Measurements from ENCODE around the gene ZNF665.
A peak's percentile ranks its signal among the peaks of the same experiment; 100 is the strongest.
"Not testable (repeated sequence)": the region's sequence is repeated elsewhere in the genome, so short reads cannot be mapped to it uniquely, and the experiment has no call there.

ZNF665 gene

GRCh38 chr19:53156850-53157249 lies 36.3 kb downstream of the ZNF665 start:
- DNase-seq: no peak

- DNase-seq: no peak
Measured at GRCh38 chr19:53147645-53148044, 45.5 kb downstream of the ZNF665 start.

DNA sequence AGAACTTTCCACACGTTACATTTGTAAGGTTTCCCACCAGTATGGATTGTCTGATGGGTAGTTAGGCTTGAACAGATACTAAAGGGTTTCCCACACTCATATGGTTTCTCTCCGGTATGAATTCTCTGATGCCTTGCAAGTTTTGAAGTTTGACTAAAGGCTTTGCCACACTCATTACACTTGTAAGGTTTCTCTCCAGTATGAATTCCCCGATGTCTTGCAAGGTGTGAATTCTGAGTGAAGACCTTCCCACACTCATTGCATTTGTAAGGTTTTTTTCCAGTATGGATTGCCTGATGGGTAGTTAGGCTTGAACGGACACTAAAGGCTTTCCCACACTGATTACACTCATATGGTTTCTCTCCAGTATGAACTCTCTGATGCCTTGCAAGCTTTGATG lies 52.8 kb downstream of the ZNF665 start:
- no peak for DNase-seq

DNA sequence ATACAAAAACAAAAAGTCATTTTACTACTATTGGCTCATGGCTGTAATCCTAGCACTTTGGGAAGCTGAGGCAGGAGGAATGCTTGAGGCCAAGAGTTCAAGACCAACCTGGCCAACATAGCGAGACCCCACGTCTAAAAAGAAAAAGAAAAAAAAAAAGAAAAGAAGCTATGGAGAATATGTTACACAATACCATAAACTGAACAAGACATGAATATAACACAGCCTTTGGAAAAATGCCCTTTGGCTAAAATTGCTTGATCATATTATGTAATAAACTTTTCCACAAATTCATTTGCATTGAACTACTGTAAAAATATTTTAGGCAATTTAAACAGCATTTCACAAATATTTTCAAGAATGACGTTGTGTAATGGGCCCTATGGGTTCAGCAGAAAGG lies 56.7 kb downstream of the ZNF665 start:
- no peak for DNase-seq

DNA sequence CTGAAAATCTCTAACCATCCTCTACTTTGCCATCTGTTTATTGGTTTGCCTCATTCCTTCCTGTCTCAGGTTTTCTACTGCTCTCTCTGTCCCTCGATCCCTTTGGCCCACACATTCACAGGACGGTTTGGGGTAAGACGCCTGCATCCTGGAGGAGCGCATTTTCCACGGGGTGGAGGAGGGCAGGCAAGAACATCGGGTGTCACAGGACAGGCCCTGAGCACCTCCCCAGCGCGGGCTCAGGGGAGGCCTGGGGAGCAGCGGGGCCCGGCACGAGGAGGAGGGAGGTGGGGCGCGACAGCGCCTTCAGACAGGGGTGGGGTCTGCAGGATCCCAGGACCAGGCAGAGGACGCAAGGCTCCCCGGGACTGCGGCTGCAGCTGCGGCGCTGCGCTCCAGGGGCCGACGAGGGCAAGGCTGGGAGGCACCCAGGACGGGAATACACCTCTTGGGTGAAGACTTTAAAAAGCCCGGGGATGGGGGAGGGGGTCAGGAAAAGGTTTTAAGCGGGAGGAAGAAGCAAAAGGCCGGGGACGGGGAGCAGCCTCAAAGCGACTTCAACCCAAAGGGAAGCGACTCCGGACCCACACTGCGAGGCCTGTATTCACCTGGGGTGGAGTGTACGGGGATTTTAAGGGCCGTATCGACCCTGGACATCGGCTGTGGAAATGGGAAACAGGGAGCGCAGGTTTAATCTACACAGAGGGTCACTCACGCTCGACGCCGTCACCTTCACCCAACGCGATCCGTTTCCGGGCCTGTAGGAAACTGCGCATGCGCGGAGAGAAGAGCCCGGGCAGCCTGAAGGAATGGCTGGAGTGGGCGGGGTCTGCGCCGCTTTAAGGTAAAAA lies 60.8 kb downstream of the ZNF665 start, which contains the start of gene ZNF415:
Gene ZNF415 (minus strand): TSS at position 770 of the 851 bp plus-strand sequence. CDS start 10,234 bp downstream, outside the sequence.
- peak; percentile 89 for DNase-seq

GRCh38 chr19:53131727-53132126 lies 61.4 kb downstream of the ZNF665 start:
- no peak for DNase-seq

GRCh38 chr19:53131085-53131590 lies 62.0 kb downstream of the ZNF665 start:
- no peak for DNase-seq

DNA sequence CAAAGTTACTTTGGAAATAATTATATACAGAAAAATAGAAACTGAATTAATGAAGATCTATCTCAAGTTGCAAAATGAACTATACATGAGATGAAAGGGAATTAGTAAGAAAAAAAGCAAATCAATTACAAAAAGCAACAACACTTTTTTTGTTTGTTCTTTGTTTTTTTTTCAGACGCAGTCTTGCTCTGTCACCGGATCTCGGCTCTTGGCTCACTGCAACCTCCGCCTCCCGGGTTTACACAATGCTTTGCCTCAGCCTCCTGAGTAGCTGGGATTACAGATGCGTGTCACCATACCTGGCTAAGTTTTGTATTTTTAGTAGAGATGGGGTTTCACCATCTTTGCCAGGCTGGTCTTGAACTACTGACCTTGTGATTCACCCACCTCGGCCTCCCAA lies 62.7 kb downstream of the ZNF665 start:
- no peak for DNase-seq

DNA sequence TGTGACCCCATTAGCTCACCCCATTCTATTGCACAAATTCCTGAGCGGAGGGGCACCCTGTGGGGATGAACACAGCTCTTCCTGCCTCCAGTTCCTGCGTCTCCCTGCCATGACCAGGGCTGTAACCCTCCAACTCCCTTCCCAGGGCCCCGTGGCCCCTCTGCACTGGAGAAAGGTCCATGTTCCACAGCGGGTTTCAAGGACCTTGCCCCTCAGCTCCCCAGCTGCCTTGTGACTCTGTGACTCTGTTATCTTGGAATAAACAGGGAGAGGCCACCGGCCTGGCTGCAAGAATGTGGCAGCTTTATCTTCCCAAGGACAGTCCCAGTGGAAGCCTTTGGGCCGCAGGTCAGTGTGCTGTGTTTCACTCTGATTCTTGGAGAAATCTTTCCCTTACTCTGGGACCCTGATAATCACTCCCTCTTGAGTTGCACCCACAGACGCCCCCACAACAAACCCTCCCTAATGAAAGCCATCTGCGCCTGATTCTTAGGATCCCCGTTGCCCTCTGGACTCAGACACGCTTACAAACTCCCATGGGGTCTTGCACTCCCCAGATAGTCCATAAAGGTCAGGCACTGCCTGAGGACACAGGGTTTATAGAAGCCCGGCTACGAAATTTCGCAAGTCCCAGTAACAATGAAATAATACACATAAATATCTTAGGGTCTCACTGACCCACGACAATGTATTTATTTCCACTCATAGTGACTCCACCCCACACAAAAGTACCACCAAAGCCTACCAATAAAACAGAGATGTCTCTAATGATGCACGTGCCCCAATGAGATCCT lies 66.2 kb downstream of the ZNF665 start:
- DNase-seq: not testable (repeated sequence)

GRCh38 chr19:53123400-53123799 lies 69.8 kb downstream of the ZNF665 start:
- DNase-seq: no peak
